ENCODE results near the gene SEPTIN10. TPM values are rescaled to one million over a fixed set of nuclear protein-coding genes. Genes with fewer than 3 reads are reported as not detected.

SEPTIN10 gene
- total RNA-seq, 1 experiment from 2014 or later: 92.5 TPM

GRCh38 chr2:109507828-109508227 is 105.9 kb downstream of the SEPTIN10 start:
- no peak for TF ChIP-seq CTCF (conservative IDR thresholded peaks at IDR 0.05)
- Mint-ChIP-seq H3K27ac (no peak overlapping the region), H3K36me3 (ENCODE audit: insufficient read depth in 1 of 3, low read depth in 3 of 3) (no peaks in the 10 kb centered on the region)

More at GRCh38 chr2:109507828-109508227, 105.9 kb downstream of the SEPTIN10 start:
- Mint-ChIP-seq H3K27me3 (ENCODE audit: low read depth) (no peaks in the 10 kb centered on the region; the same call in 1 of the 2 replicates), H3K4me3 (no peak overlapping the region), H3K4me1 (peaks cover 0 to 3% of the 10 kb centered on the region in 2 experiments; a peak in 1 of 4 replicates), H3K9me3 (no peaks in the 10 kb centered on the region)
- no peaks in the 10 kb centered on the region for H3K79me2 ChIP-seq (ENCODE audit: insufficient read depth, low read length)
- no peak overlapping the region for H3K23ac ChIP-seq (ENCODE audit: insufficient read length, low read depth, low read length)
- WGBS (ENCODE audit: extremely low coverage, insufficient read length, low lambda C conversion rate): no CpG with 5 or more reads among the region's 6 CpGs
- H3K9me3 ChIP-seq (ENCODE audit: control insufficient read depth, low read depth, low read length): no peaks in the 10 kb centered on the region
- no peaks in the 10 kb centered on the region for H4K20me1 ChIP-seq (ENCODE audit: control insufficient read depth, insufficient read depth, insufficient read length)
- no peak overlapping the region for H3K4ac ChIP-seq (ENCODE audit: low read depth, low read length)
- no peak overlapping the region for H2BK12ac ChIP-seq (ENCODE audit: insufficient read length, low read depth, low read length)
- H3K56ac ChIP-seq (ENCODE audit: insufficient read length, low read depth, low read length): no peak overlapping the region
- no peak overlapping the region for H2BK5ac ChIP-seq (ENCODE audit: insufficient read length, low read length)
- H3T11ph ChIP-seq (ENCODE audit: low read length): no peak overlapping the region
- no peak overlapping the region for H3K9ac ChIP-seq (ENCODE audit: extremely low read depth, insufficient read length, low read length)
- H2AK5ac ChIP-seq (ENCODE audit: insufficient read length, low read length): no peak overlapping the region
- H3K4me2 ChIP-seq (ENCODE audit: insufficient read depth, insufficient read length, low read length): no peak overlapping the region
- H4K91ac ChIP-seq (ENCODE audit: insufficient read length, low read depth, low read length): no peak overlapping the region
- no peak overlapping the region for H3K27ac ChIP-seq (ENCODE audit: insufficient read length, low read depth, low read length)
- H2AFZ ChIP-seq (ENCODE audit: low read length): no peak overlapping the region
- H3K14ac ChIP-seq (ENCODE audit: insufficient read depth, low read length): no peak overlapping the region
- H3K23me2 ChIP-seq (ENCODE audit: insufficient read length, low read depth, low read length, poor library complexity, severe bottlenecking): no peaks in the 10 kb centered on the region
- no peak overlapping the region for H3K18ac ChIP-seq (ENCODE audit: insufficient read length, low read depth, low read length)
- no peaks in the 10 kb centered on the region for H3K27me3 ChIP-seq (ENCODE audit: insufficient read depth, low read length)
- no peak overlapping the region for H2BK120ac ChIP-seq (ENCODE audit: low read depth, low read length, poor library complexity, severe bottlenecking)
- no peak overlapping the region for H4K5ac ChIP-seq (ENCODE audit: insufficient read length, low read depth, low read length)
- no peak overlapping the region for H2BK15ac ChIP-seq (ENCODE audit: low read depth, low read length)
- no peak overlapping the region for H2BK20ac ChIP-seq (ENCODE audit: low read depth, low read length, poor library complexity, severe bottlenecking)
- DNase-seq: no peak
- H4K8ac ChIP-seq (replicated peaks; ENCODE audit: insufficient read length, low read depth, low read length): no peak overlapping the region
- H3K79me1 ChIP-seq (ENCODE audit: insufficient read depth, low read depth, low read length, poor library complexity, severe bottlenecking): no peaks in the 10 kb centered on the region
- no peaks in the 10 kb centered on the region for H3K4me1 ChIP-seq (ENCODE audit: insufficient read depth, low read length)
